Stomach smooth muscle (tissue), 2 donors: ENCODE results near the gene ANKDD1B.
"Not testable (repeated sequence)": the region's sequence is repeated elsewhere in the genome, so short reads cannot be mapped to it uniquely, and the experiment has no call there.

Source experiments
- H3K27ac ChIP-seq: one replicate; pipeline ENCODE4 v1.7.0; 2013; ENCODE audit warnings: mild to moderate bottlenecking, low read length, inconsistent platforms
- H3K27me3 ChIP-seq, 2 donors: one replicate each; pipeline ENCODE4 v1.7.0; 2013; ENCODE audit warnings: low read length in 2 of 2; ENCODE audit not compliant: insufficient read depth in 2 of 2, control insufficient read depth in 1 of 2
- H3K36me3 ChIP-seq, 2 donors: one replicate each; pipeline ENCODE4 v1.7.0; 2013; ENCODE audit warnings: low read length in 2 of 2; ENCODE audit not compliant: control insufficient read depth in 2 of 2, insufficient read depth in 2 of 2
- H3K4me1 ChIP-seq: one replicate; pipeline ENCODE4 v1.7.0; 2013; ENCODE audit warnings: low read length; ENCODE audit not compliant: control insufficient read depth, insufficient read depth
- H3K4me3 ChIP-seq, 2 donors: one replicate each; pipeline ENCODE4 v1.7.0; 2013; ENCODE audit warnings: low read length in 2 of 2
- H3K9ac ChIP-seq, 2 donors: one replicate each; pipeline ENCODE4 v1.7.0; 2013; ENCODE audit warnings: low read length in 2 of 2, mild to moderate bottlenecking in 1 of 2
- H3K9me3 ChIP-seq, 2 donors: one replicate each; pipeline ENCODE4 v1.7.0; 2013; ENCODE audit warnings: low read length in 2 of 2; ENCODE audit not compliant: control insufficient read depth in 2 of 2
- donor health status: healthy.
- donor health status: Pancreatic carcinoma.

Gene ANKDD1B

DNA sequence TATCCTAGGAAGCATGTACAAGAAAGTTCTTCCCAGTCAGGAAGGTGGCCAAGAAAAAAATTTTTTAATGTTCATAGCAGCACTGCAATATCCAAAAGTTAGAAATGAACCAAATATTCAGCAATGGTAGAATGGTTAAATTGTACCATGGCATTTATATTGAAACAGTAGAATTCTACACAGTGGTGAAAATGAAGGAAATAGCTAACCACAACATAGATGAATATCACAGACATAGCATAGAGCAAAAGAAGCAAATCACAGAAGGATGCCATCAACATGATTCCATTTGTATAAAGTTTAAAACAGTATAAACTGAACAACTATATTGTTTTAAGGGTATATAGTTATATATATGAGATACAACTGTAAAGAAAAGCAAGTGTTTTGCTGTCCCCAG lies 10.7 kb upstream of the ANKDD1B start:
- Histone ChIP-seq H3K27me3 (no peaks in the 10 kb centered on the region), H3K9ac (no peak overlapping the region), H3K36me3 (peaks cover 7 to 14% of the 10 kb centered on the region in 2 donors), H3K4me3 (no peak overlapping the region), H3K9me3 (no peaks in the 10 kb centered on the region), H3K4me1 (no peaks in the 10 kb centered on the region), H3K27ac (no peak overlapping the region)

DNA sequence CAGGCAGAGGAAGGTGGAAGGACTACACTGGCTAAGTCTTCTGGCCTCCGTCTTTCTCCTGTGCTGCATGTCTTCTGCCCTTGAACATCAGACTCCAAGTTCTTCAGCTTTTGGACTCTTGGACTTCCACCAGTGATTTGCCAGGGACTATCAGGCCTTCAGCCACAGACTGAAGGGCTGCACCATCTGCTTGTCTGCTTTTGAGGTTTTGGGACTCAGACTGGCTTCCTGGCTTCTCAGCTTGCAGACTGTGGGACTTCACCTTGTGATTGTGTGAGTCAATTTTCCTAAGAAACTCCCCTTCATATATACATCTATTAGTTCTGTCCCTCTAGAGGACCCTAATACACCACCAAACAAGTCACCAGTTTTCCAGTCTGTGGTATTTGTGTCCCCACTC lies 9.7 kb upstream of the ANKDD1B start:
- H3K9me3 ChIP-seq, result no peaks in the 10 kb centered on the region
- H3K27me3 ChIP-seq, result no peaks in the 10 kb centered on the region
- H3K4me3 ChIP-seq, result no peak overlapping the region
- H3K36me3 ChIP-seq, result peaks cover 7 to 14% of the 10 kb centered on the region in 2 donors
- H3K9ac ChIP-seq, result no peak overlapping the region
- no peaks in the 10 kb centered on the region for H3K4me1 ChIP-seq
- H3K27ac ChIP-seq, result no peak overlapping the region

DNA sequence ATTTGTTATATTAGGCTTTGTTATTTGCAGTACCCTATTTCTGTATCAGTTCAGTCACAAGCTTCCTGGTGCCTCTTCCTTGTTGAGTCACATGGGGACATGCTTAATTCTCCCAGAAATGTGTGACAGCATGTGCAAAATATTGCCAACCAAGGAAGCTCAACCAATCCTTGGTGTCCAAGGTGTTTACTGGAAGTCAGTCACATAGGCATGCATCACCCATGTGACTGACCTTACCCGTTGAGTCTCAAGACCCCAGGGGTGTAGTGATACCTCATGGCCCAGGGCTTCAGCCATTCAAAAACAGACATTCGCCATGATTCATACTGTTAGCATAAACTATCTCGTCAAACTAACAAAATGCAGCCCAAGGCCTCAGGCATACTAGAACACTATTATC lies 9.3 kb upstream of the ANKDD1B start:
- Histone ChIP-seq H3K27me3 (no peaks in the 10 kb centered on the region), H3K4me1 (no peaks in the 10 kb centered on the region), H3K9me3 (no peaks in the 10 kb centered on the region), H3K36me3 (peaks cover 7 to 14% of the 10 kb centered on the region in 2 donors), H3K27ac (no peak overlapping the region), H3K9ac (no peak overlapping the region), H3K4me3 (no peak overlapping the region)

DNA sequence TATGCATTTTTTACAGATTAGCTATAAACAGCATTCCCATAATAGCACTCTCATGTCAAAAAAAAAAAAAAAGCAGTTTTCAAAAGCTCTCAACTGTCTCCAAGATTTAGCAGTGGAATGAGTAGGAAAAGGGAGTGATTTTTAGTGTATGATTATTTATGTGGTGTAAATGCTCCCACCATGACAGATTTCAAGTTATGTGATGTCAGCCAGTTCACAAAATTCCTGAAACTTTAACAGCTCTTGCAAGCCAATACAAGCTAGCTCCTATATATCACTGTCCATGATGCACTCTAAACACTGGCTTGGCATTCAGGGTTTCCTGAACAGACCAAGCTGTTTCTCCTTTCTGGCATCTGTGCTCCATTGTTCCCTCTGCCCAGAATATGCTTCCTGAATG lies 7.9 kb upstream of the ANKDD1B start:
- no peak overlapping the region for H3K4me3 ChIP-seq
- peaks cover 7 to 14% of the 10 kb centered on the region in 2 donors for H3K36me3 ChIP-seq
- no peaks in the 10 kb centered on the region for H3K9me3 ChIP-seq
- no peaks in the 10 kb centered on the region for H3K27me3 ChIP-seq
- no peak overlapping the region for H3K9ac ChIP-seq
- H3K27ac ChIP-seq, result no peak overlapping the region
- H3K4me1 ChIP-seq, result no peaks in the 10 kb centered on the region

DNA sequence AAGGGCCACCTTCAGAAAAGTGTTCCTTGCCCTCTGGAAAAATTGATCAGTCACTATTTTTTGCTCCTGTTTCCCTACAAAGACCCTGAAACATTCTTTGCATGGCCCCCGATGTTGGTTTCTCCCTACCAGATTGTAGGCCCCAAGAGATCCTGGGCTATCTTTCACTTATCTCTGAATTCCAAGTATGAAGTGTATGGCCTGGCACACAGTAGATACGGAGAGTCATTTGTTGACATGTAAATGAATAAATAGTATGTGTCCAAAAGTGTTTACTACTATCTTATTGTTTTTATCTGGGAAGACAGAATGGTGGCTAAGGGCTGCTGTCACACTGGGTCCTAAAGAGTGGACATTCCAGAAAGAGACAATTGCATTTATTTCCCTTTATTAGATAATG lies 7.4 kb upstream of the ANKDD1B start:
- peaks cover 7 to 14% of the 10 kb centered on the region in 2 donors for H3K36me3 ChIP-seq
- no peak overlapping the region for H3K27ac ChIP-seq

DNA sequence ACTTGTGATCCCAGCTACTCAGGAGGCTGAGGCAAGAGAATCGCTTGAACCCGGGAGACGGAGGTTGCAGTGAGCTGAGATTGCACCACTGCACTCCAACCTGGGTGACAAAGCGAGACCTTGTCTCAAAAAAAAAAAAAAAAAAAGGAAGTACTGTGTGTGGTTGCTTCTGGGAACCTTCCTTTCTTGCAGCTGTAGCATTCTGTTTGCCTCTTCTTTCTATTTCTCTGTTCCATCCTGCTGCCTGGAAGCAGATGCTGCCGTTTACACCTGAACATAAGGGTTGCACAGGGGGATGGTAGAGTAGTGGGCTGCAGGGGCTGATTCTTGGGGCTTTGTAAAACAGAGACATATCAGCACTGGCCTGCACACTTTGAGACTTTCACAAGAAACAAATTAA lies 3.9 kb upstream of the ANKDD1B start:
- not testable (repeated sequence) for H3K36me3 ChIP-seq, H3K4me1 ChIP-seq

More for the DNA sequence above, 7.4 kb upstream of the ANKDD1B start:
- Histone ChIP-seq H3K27me3 (no peaks in the 10 kb centered on the region), H3K9ac (no peak overlapping the region), H3K4me1 (no peaks in the 10 kb centered on the region), H3K9me3 (no peaks in the 10 kb centered on the region), H3K4me3 (no peak overlapping the region)

DNA sequence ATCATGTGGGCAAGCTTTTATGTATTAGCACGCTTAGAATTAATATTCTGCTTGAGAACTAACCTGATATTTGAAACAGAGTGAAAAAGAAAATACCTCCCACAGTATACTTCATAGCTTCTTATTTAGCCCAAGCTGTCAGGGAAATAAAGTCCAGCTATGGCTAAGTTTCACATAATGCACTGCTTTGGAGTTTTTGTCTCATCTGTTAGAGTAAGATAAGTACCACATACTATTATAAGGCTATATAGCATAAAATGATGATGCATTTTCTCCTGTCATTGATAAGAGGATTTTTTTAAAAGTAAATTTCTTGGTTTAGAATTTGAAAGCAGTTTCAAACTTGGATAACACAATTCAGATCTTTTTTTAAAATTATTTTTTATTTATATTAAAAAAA lies 2.4 kb upstream of the ANKDD1B start:
- Histone ChIP-seq H3K9ac (no peak overlapping the region), H3K27me3 (no peaks in the 10 kb centered on the region), H3K9me3 (no peaks in the 10 kb centered on the region), H3K27ac (no peak overlapping the region), H3K36me3 (peaks cover 0 to 2% of the 10 kb centered on the region in 2 donors), H3K4me1 (peaks cover 7% of the 10 kb centered on the region), H3K4me3 (no peak overlapping the region)

More for the DNA sequence above, 3.9 kb upstream of the ANKDD1B start:
- not testable (repeated sequence) for H3K9ac ChIP-seq, H3K27me3 ChIP-seq, H3K9me3 ChIP-seq, H3K27ac ChIP-seq, H3K4me3 ChIP-seq

DNA sequence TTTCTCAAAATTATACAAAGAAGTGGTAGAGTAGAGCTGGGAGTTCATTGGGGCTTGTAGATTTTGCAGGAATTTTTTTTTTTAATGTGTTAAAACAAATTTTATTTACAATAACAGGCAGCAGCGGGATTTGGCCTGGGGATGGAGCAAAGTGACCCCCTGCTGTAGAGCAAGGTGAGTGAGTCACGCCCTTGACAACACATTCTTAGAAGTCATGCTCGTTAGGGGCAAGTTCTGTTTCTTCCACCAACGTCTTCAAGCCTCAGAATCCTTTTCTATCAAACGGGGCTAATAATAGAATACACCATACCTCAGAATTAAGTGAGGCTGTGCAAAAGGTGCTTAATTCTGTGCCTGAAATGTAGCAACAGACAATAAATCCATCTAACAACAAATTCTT lies 1.1 kb upstream of the ANKDD1B start:
- no peaks in the 10 kb centered on the region for H3K9me3 ChIP-seq
- no peak overlapping the region for H3K4me3 ChIP-seq
- no peak overlapping the region for H3K9ac ChIP-seq
- no peak overlapping the region for H3K27ac ChIP-seq
- H3K36me3 ChIP-seq, result no peaks in the 10 kb centered on the region
- no peaks in the 10 kb centered on the region for H3K27me3 ChIP-seq
- H3K4me1 ChIP-seq, result peaks cover 7% of the 10 kb centered on the region

DNA sequence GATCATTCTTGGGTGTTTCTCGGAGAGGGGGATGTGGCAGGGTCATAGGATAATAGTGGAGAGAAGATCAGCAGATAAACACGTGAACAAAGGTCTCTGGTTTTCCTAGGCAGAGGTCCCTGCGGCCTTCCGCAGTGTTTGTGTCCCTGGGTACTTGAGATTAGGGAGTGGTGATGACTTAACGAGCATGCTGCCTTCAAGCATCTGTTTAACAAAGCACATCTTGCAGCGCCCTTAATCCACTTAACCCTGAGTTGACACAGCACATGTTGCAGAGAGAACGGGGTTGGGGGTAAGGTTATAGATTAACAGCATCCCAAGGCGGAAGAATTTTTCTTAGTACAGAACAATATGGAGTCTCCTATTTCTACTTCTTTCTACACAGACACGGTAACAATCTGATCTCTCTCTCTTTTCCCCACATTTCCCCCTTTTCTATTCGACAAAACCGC lies 368 bp upstream of the ANKDD1B start:
- not testable (repeated sequence) for H3K4me1 ChIP-seq, H3K9ac ChIP-seq, H3K9me3 ChIP-seq, H3K27me3 ChIP-seq, H3K36me3 ChIP-seq, H3K27ac ChIP-seq
- H3K4me3 ChIP-seq, result peak overlapping the region; percentile 64 to 72

DNA sequence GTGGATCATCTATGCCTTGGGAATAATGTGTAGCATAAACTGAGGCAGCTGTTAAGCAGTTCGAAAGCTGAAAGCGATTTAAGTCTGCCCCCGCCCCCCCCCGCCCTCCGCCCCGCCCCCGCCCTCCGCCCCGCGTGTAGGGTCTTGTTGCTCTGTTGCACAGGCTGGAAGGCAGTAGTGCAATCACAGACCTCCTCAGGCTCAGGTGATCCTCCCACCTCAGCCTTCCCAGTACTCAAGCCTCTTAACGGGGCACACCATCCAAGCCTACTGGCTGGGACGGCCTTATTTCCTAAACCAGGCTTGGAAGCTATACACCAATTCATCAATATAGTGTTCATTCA lies 945 bp downstream of the ANKDD1B start:
- Histone ChIP-seq H3K9me3 (no peaks in the 10 kb centered on the region), H3K9ac (no peak overlapping the region), H3K36me3 (no peaks in the 10 kb centered on the region), H3K27ac (no peak overlapping the region), H3K4me1 (peaks cover 7% of the 10 kb centered on the region), H3K4me3 (peak overlapping the region in 1 of 2 donors; percentile 72), H3K27me3 (no peaks in the 10 kb centered on the region)

DNA sequence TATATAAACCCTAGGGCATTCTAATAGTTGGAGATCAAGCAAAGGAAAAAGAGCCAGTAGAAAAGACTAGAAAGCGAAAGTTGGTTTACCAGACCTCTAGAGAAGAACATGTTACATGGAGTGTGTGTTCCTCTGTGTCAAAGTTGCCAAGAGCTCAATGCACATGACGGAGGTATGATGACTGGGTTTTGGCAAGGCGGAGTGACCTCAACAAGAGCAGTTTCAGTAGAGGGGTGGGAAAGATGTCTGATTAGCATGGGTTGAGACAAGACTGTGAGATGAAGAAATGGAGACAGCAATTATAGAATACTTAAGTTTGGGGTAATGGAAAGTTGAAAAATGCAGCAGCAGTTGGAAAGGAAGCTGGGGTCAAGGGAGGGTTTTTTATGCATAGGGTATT lies 1.6 kb downstream of the ANKDD1B start:
- H3K4me1 ChIP-seq, result peaks cover 7% of the 10 kb centered on the region
- no peaks in the 10 kb centered on the region for H3K9me3 ChIP-seq
- no peak overlapping the region for H3K9ac ChIP-seq
- H3K27ac ChIP-seq, result no peak overlapping the region
- H3K4me3 ChIP-seq, result no peak overlapping the region
- no peaks in the 10 kb centered on the region for H3K36me3 ChIP-seq
- no peaks in the 10 kb centered on the region for H3K27me3 ChIP-seq
